Common myeloid progenitor, CD34-positive (primary cell): Measurements from ENCODE around the gene SIM2.

Experiments
- CTCF ChIA-PET: fragments of 350-600 bp; sonication (Branson Sonifier 250); formaldehyde crosslinking; loops from one replicate; lab custom pipeline; 2021; ENCODE audit warnings: antibody characterized with exemption; lab: Charles Lee
- POLR2A ChIA-PET: fragments of 350-600 bp; sonication (Branson Sonifier 250); formaldehyde crosslinking; loops from one replicate; lab custom pipeline; 2021; ENCODE audit warnings: antibody characterized with exemption; lab: Charles Lee
- DNase-seq, 3 donors: peaks; one replicate each; pipeline versions ENCODE4 v3.0.0 to v3.0.0-alpha.2; 2013
- H3K27ac ChIP-seq, 2 experiments: 1 replicate in 1 of 2; 2 replicates in 1 of 2; pipeline ENCODE4 v1.7.0; 2013; ENCODE audit warnings: inconsistent platforms in 2 of 2, low read length in 2 of 2, mild to moderate bottlenecking in 2 of 2, low read depth in 1 of 2, moderate library complexity in 1 of 2; ENCODE audit not compliant: severe bottlenecking in 2 of 2, insufficient read depth in 1 of 2, poor library complexity in 1 of 2
- H3K27me3 ChIP-seq, 5 experiments: replicated peaks in 2 of 5; 1 replicate in 3 of 5; 2 replicates in 2 of 5; pipeline versions ENCODE4 v1.6.1 to v1.7.0; 2013; ENCODE audit warnings: low read length in 4 of 5, mild to moderate bottlenecking in 2 of 5, moderate library complexity in 2 of 5, inconsistent platforms in 1 of 5; ENCODE audit not compliant: insufficient read depth in 5 of 5, control insufficient read depth in 4 of 5
- H3K36me3 ChIP-seq, 4 experiments: 1 replicate in 2 of 4; 2 replicates in 2 of 4; pipeline versions ENCODE4 v1.6.1 to v1.7.0; 2013; ENCODE audit warnings: low read length in 3 of 4, control low read depth in 1 of 4, mild to moderate bottlenecking in 1 of 4; ENCODE audit not compliant: control insufficient read depth in 4 of 4, insufficient read depth in 4 of 4
- H3K4me1 ChIP-seq, 4 experiments: 1 replicate in 3 of 4; 2 replicates in 1 of 4; pipeline versions ENCODE4 v1.6.1 to v1.7.1; 2013; ENCODE audit warnings: low read length in 3 of 4, mild to moderate bottlenecking in 3 of 4, control low read depth in 1 of 4, inconsistent platforms in 1 of 4, moderate library complexity in 1 of 4; ENCODE audit not compliant: control insufficient read depth in 4 of 4, insufficient read depth in 4 of 4; ENCODE audit errors: control extremely low read depth in 1 of 4
- H3K4me3 ChIP-seq, 7 experiments: 1 replicate in 4 of 7; 2 replicates in 3 of 7; pipeline versions ENCODE4 v1.5.1 to v1.7.0; 2013; ENCODE audit warnings: mild to moderate bottlenecking in 7 of 7, low read length in 6 of 7, moderate library complexity in 6 of 7, inconsistent platforms in 2 of 7, low read depth in 2 of 7, control low read depth in 1 of 7; ENCODE audit not compliant: insufficient read depth in 4 of 7, control insufficient read depth in 1 of 7; ENCODE audit errors: extremely low read depth in 1 of 7
- H3K9me3 ChIP-seq, 5 experiments: 1 replicate in 4 of 5; 2 replicates in 1 of 5; pipeline versions ENCODE4 v1.6.1 to v1.7.1; 2013; ENCODE audit warnings: low read length in 4 of 5, mild to moderate bottlenecking in 2 of 5, inconsistent platforms in 1 of 5, low read depth in 1 of 5, moderate library complexity in 1 of 5; ENCODE audit not compliant: control insufficient read depth in 4 of 5, insufficient read depth in 2 of 5; ENCODE audit errors: control extremely low read depth in 1 of 5
- WGBS: methylation state at CpG from one replicate; pipeline ENCODE4 v1.1.5; 2013; ENCODE audit not compliant: insufficient coverage; 5-methylcytosine and 5-hydroxymethylcytosine counted together

The SIM2 gene

GRCh38 chr21:36716836-36717235, 17.9 kb downstream of the SIM2 start:
- ChIA-PET CTCF (interaction anchor here (0.6 to 0.7 kb wide), 2 partner anchors 980 to 1993 kb away, joined by 4 read pairs; no protein-coding TSS in a partner anchor), POLR2A (no interaction called here)
- Histone ChIP-seq H3K4me1 (no peaks in the 10 kb centered on the region), H3K9me3 (no peaks in the 10 kb centered on the region), H3K27me3 (peaks cover 16 to 93% (median 43%) of the 10 kb centered on the region in 5 experiments), H3K36me3 (no peaks in the 10 kb centered on the region), H3K27ac (no peak overlapping the region), H3K4me3 (no peak overlapping the region)
- WGBS, result 41% methylated on average over 8 of the region's 9 CpGs
- no peak for DNase-seq

GRCh38 chr21:36717976-36718375, 19.1 kb downstream of the SIM2 start:
- ChIA-PET POLR2A (no interaction called here), CTCF (no interaction called here)
- Histone ChIP-seq H3K4me1 (no peaks in the 10 kb centered on the region), H3K27ac (no peak overlapping the region), H3K9me3 (no peaks in the 10 kb centered on the region), H3K36me3 (no peaks in the 10 kb centered on the region), H3K27me3 (peaks cover 15 to 92% (median 40%) of the 10 kb centered on the region in 5 experiments), H3K4me3 (no peak overlapping the region)
- WGBS, result 78% methylated on average over 6 of the region's 6 CpGs
- no peak for DNase-seq

DNA sequence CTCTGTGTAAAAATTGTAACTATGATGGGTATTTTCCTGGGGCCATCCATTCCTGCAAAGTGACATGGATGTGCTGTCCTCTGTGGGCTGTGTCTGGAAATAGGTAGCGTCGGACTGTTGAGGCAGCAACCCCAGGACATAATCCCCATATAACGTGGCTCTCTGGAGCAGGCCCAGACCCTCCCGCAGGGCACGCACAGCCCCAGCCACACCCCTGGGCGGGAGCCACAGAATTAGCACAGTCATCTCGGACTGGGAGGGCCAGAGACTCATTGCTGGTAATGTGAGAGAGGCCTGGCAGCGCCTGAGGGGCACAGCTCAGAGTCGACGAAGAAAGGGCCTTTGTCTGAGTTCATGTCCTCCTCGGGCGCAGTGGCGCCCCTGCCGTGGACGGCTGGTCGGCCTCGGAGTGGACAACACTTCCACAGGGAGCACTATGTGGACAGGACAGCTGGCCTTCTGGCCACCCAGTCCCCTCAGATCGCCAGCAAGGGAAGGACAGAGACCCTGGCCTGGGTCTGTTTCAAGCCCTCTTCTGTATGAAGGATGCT, 20.1 kb downstream of the SIM2 start:
- no peaks in the 10 kb centered on the region for H3K9me3 ChIP-seq
- ChIA-PET POLR2A (no interaction called here), CTCF (interaction anchor here (0.7 kb wide), 1 partner anchor 9 kb away, joined by 3 read pairs; no protein-coding TSS in a partner anchor)
- no peak overlapping the region for H3K4me3 ChIP-seq
- no peak overlapping the region for H3K27ac ChIP-seq
- H3K36me3 ChIP-seq, result no peaks in the 10 kb centered on the region
- peaks cover 13 to 90% (median 32%) of the 10 kb centered on the region in 5 experiments for H3K27me3 ChIP-seq
- H3K4me1 ChIP-seq, result no peaks in the 10 kb centered on the region
- 83% methylated on average over 14 of the region's 18 CpGs for WGBS
- no peak for DNase-seq

DNA sequence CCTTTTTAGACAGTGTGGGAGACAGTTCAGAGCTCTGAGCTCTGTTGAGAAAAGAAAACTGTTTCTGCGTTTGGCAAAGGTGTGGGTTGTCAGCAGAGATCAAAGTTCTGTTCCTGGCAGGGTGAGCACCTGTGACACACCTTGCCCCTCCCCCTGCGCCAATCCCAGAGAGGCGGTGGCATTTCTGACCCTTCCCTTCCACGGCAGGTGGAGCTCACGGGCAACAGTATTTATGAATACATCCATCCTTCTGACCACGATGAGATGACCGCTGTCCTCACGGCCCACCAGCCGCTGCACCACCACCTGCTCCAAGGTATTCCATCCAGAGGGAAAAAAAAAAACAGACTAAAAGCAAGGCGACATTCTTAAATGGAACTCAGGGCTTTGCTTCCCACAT, 20.7 kb downstream of the SIM2 start:
- Histone ChIP-seq H3K36me3 (no peaks in the 10 kb centered on the region), H3K4me3 (no peak overlapping the region), H3K27ac (no peak overlapping the region), H3K27me3 (peaks cover 10 to 88% (median 26%) of the 10 kb centered on the region in 5 experiments), H3K9me3 (no peaks in the 10 kb centered on the region), H3K4me1 (no peaks in the 10 kb centered on the region)
- 100% methylated on average over 1 of the region's 10 CpGs for WGBS
- CTCF ChIA-PET, result no interaction called here
- DNase-seq, result no peak
- POLR2A ChIA-PET, result no interaction called here

GRCh38 chr21:36721817-36722216, 22.9 kb downstream of the SIM2 start:
- Histone ChIP-seq H3K9me3 (no peaks in the 10 kb centered on the region), H3K27ac (no peak overlapping the region), H3K4me1 (no peaks in the 10 kb centered on the region), H3K4me3 (no peak overlapping the region), H3K36me3 (no peaks in the 10 kb centered on the region), H3K27me3 (peaks cover 4 to 76% (median 6%) of the 10 kb centered on the region in 5 experiments)
- POLR2A ChIA-PET, result no interaction called here
- DNase-seq, result no peak
- CTCF ChIA-PET, result interaction anchor here (0.8 kb wide), 1 partner anchor 11 kb away, joined by 3 read pairs; no protein-coding TSS in a partner anchor
- WGBS, result 94% methylated on average over 7 of the region's 7 CpGs

GRCh38 chr21:36722370-36723368, 23.8 kb downstream of the SIM2 start:
- 96% methylated on average over 22 of the region's 25 CpGs for WGBS
- Histone ChIP-seq H3K4me1 (no peaks in the 10 kb centered on the region), H3K4me3 (no peak overlapping the region), H3K27me3 (peaks cover 2 to 68% (median 4%) of the 10 kb centered on the region in 5 experiments), H3K9me3 (no peaks in the 10 kb centered on the region), H3K36me3 (no peaks in the 10 kb centered on the region), H3K27ac (no peak overlapping the region)
- POLR2A ChIA-PET, result no interaction called here
- CTCF ChIA-PET, result interaction anchor here (1.0 kb wide), 1 partner anchor 24 kb away, joined by 3 read pairs; no protein-coding TSS in a partner anchor
- DNase-seq, result no peak
